GM23338 (cell line): ENCODE data around the gene CEACAM7. TPM values are rescaled to one million over a fixed set of nuclear protein-coding genes. Genes with fewer than 3 reads are reported as not detected.

Experiments
- ATAC-seq: fragments of 200-7000 bp; cut with Tn5 transposase; 3 replicates; pipeline ENCODE4 v1.9.1; 2020
- DNase-seq: peaks from one replicate; pipeline ENCODE4 v3.0.0-alpha.2; 2015; ENCODE audit warnings: low spot score
- H2AFZ ChIP-seq: fragments of 200-600 bp; sonication (generic); 2 replicates; pipeline ENCODE4 v1.8.0; 2016; ENCODE audit warnings: antibody characterized with exemption, mild to moderate bottlenecking, moderate library complexity
- H3F3A ChIP-seq: fragments of 200-600 bp; sonication (generic); replicated peaks from 2 replicates; pipeline ENCODE4 v1.8.0; 2017; ENCODE audit warnings: antibody characterized with exemption, mixed run types, low read depth
- H3K27ac ChIP-seq: fragments of 200-600 bp; sonication (generic); 2 replicates; pipeline ENCODE4 v1.6.1; 2016; ENCODE audit warnings: low read depth
- H3K27me3 ChIP-seq: fragments of 200-600 bp; sonication (generic); 2 replicates; pipeline ENCODE4 v1.8.0; 2016; ENCODE audit warnings: mild to moderate bottlenecking, mixed run types, moderate library complexity; ENCODE audit not compliant: insufficient read depth
- H3K36me3 ChIP-seq: fragments of 200-600 bp; sonication (generic); 2 replicates; pipeline ENCODE4 v1.8.0; 2016; ENCODE audit warnings: mild to moderate bottlenecking; ENCODE audit not compliant: insufficient read depth
- H3K4me1 ChIP-seq: fragments of 200-600 bp; sonication (generic); 2 replicates; pipeline ENCODE4 v1.8.0; 2016; ENCODE audit warnings: mild to moderate bottlenecking, moderate library complexity; ENCODE audit not compliant: insufficient read depth
- H3K4me2 ChIP-seq: fragments of 200-600 bp; sonication (generic); 2 replicates; pipeline ENCODE4 v1.7.1; 2017; ENCODE audit warnings: mixed run types
- H3K4me3 ChIP-seq: fragments of 200-600 bp; sonication (generic); 2 replicates; pipeline ENCODE4 v1.6.1; 2016; ENCODE audit warnings: mixed run types
- H3K79me2 ChIP-seq: fragments of 200-600 bp; sonication (generic); replicated peaks from 2 replicates; pipeline ENCODE4 v1.8.0; 2017; ENCODE audit warnings: mild to moderate bottlenecking; ENCODE audit not compliant: insufficient read depth
- H3K9me2 ChIP-seq: fragments of 200-600 bp; sonication (generic); 2 replicates; pipeline ENCODE4 v1.8.0; 2017; ENCODE audit not compliant: insufficient read depth
- H4K20me1 ChIP-seq: fragments of 200-600 bp; sonication (generic); replicated peaks from 2 replicates; pipeline ENCODE4 v1.8.0; 2017; ENCODE audit warnings: mild to moderate bottlenecking; ENCODE audit not compliant: insufficient read depth
- H3K27ac Mint-ChIP-seq: 2 replicates; pipeline ENCODE4 v1.8.0; 2020; ENCODE audit warnings: inconsistent platforms, mild to moderate bottlenecking, moderate library complexity, mixed read lengths
- H3K27me3 Mint-ChIP-seq: 3 replicates; pipeline ENCODE4 v1.8.0; 2022; ENCODE audit warnings: low read depth, mild to moderate bottlenecking, moderate library complexity, mixed read lengths, inconsistent platforms; ENCODE audit not compliant: insufficient read depth, poor library complexity
- H3K36me3 Mint-ChIP-seq: 3 replicates; pipeline ENCODE4 v1.8.0; 2021; ENCODE audit warnings: low read depth, mild to moderate bottlenecking, inconsistent platforms, moderate library complexity, mixed read lengths
- H3K4me1 Mint-ChIP-seq: 3 replicates; pipeline ENCODE4 v1.8.0; 2020; ENCODE audit warnings: mild to moderate bottlenecking, inconsistent platforms, mixed read lengths
- H3K4me3 Mint-ChIP-seq: 3 replicates; pipeline ENCODE4 v1.8.0; 2021; ENCODE audit warnings: moderate library complexity, mild to moderate bottlenecking, inconsistent platforms, mixed read lengths
- H3K9me3 Mint-ChIP-seq: 3 replicates; pipeline ENCODE4 v1.8.0; 2020; ENCODE audit warnings: moderate library complexity, mild to moderate bottlenecking, inconsistent platforms, mixed read lengths
- CREB1 ChIP-seq: fragments of 250-450 bp; sonication (Bioruptor Pico); IDR thresholded peaks from 2 replicates; pipeline ENCODE4 v1.5.0; 2020; ENCODE audit warnings: low read depth, mild to moderate bottlenecking, moderate library complexity
- CTCF ChIP-seq, 2 experiments: fragments of 200-600 bp in 1 of 2; sonication (generic) in 1 of 2; conservative IDR thresholded peaks; 2 replicates each; pipeline versions ENCODE4 v1.5.1 to v1.6.1; 2016 to 2017; ENCODE audit warnings: antibody characterized with exemption in 2 of 2, low read depth in 2 of 2, mild to moderate bottlenecking in 2 of 2, moderate library complexity in 1 of 2
- JUNB ChIP-seq: IDR thresholded peaks from one replicate; pipeline ENCODE4 v1.6.1; 2016; ENCODE audit warnings: antibody characterized with exemption; ENCODE audit not compliant: unreplicated experiment
- polyA plus RNA-seq: library from polyadenylated mRNA; unstranded; fragments of >200 nt; fragmentation: Nextera tagmentation; extraction: Ambion mirVana; gene quantifications from 2 replicates; pipeline ENCODE4 v1.2.1, GENCODE V29; 2016
- total RNA-seq: library from RNA; depleted of rRNA; stranded (reverse); fragments of >200 nt; shearing (Covaris generic); gene quantifications from 2 replicates; pipeline ENCODE4 v1.2.3, GENCODE V29; 2014
- TF ChIP-seq, protein P1 (sequence below): fragments of 250-450 bp; sonication (Bioruptor Pico); IDR thresholded peaks from 2 replicates; pipeline ENCODE4 v1.5.0; 2020; ENCODE audit warnings: mild to moderate bottlenecking, moderate library complexity
- TF ChIP-seq, protein P2 (sequence below): IDR thresholded peaks from one replicate; pipeline ENCODE4 v1.6.1; 2018; ENCODE audit warnings: antibody characterized with exemption; ENCODE audit not compliant: unreplicated experiment

The CEACAM7 gene
- total and polyA plus RNA-seq, 2 experiments from 2014 or later, result 0.24 TPM; not detected in 1

- TF ChIP-seq, protein P1, sequence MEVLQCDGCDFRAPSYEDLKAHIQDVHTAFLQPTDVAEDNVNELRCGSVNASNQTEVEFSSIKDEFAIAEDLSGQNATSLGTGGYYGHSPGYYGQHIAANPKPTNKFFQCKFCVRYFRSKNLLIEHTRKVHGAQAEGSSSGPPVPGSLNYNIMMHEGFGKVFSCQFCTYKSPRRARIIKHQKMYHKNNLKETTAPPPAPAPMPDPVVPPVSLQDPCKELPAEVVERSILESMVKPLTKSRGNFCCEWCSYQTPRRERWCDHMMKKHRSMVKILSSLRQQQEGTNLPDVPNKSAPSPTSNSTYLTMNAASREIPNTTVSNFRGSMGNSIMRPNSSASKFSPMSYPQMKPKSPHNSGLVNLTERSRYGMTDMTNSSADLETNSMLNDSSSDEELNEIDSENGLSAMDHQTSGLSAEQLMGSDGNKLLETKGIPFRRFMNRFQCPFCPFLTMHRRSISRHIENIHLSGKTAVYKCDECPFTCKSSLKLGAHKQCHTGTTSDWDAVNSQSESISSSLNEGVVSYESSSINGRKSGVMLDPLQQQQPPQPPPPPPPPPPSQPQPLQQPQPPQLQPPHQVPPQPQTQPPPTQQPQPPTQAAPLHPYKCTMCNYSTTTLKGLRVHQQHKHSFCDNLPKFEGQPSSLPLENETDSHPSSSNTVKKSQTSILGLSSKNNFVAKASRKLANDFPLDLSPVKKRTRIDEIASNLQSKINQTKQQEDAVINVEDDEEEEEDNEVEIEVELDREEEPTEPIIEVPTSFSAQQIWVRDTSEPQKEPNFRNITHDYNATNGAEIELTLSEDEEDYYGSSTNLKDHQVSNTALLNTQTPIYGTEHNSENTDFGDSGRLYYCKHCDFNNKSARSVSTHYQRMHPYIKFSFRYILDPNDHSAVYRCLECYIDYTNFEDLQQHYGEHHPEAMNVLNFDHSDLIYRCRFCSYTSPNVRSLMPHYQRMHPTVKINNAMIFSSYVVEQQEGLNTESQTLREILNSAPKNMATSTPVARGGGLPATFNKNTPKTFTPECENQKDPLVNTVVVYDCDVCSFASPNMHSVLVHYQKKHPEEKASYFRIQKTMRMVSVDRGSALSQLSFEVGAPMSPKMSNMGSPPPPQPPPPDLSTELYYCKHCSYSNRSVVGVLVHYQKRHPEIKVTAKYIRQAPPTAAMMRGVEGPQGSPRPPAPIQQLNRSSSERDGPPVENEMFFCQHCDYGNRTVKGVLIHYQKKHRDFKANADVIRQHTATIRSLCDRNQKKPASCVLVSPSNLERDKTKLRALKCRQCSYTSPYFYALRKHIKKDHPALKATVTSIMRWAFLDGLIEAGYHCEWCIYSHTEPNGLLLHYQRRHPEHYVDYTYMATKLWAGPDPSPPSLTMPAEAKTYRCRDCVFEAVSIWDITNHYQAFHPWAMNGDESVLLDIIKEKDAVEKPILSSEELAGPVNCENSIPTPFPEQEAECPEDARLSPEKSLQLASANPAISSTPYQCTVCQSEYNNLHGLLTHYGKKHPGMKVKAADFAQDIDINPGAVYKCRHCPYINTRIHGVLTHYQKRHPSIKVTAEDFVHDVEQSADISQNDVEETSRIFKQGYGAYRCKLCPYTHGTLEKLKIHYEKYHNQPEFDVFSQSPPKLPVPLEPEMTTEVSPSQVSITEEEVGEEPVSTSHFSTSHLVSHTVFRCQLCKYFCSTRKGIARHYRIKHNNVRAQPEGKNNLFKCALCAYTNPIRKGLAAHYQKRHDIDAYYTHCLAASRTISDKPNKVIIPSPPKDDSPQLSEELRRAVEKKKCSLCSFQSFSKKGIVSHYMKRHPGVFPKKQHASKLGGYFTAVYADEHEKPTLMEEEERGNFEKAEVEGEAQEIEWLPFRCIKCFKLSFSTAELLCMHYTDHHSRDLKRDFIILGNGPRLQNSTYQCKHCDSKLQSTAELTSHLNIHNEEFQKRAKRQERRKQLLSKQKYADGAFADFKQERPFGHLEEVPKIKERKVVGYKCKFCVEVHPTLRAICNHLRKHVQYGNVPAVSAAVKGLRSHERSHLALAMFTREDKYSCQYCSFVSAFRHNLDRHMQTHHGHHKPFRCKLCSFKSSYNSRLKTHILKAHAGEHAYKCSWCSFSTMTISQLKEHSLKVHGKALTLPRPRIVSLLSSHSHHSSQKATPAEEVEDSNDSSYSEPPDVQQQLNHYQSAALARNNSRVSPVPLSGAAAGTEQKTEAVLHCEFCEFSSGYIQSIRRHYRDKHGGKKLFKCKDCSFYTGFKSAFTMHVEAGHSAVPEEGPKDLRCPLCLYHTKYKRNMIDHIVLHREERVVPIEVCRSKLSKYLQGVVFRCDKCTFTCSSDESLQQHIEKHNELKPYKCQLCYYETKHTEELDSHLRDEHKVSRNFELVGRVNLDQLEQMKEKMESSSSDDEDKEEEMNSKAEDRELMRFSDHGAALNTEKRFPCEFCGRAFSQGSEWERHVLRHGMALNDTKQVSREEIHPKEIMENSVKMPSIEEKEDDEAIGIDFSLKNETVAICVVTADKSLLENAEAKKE (CRISPR knock-in tag), result no peak
- no peak for TF ChIP-seq JUNB
These were observed 46.1 kb upstream of the CEACAM7 start (continued) for GRCh38 chr19:41734156-41734555.

DNA sequence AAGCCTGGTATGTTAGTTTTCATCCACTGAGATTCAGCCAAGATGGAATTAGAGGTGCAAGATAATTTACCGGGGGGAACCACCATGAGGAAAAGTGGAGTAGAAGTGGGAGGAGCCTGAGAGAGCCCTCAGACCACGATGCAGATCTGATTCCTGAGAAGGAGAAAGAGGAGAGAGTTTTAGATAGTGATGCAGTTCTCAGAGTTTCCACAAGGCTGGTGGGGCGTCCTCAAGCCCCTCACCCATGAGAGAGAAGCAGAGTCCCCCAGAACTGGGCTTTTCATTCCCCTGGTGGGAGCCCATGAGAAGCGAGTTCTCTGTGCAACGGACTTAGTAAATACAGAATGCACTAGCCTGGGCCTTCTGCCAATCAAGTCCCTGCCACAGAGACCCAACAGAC lies 38.4 kb upstream of the CEACAM7 start:
- H3K79me2 ChIP-seq, result no peaks in the 10 kb centered on the region
- no peaks in the 10 kb centered on the region for H3K36me3 ChIP-seq
- H3K4me1 ChIP-seq, result no peaks in the 10 kb centered on the region
- TF ChIP-seq, protein P2, sequence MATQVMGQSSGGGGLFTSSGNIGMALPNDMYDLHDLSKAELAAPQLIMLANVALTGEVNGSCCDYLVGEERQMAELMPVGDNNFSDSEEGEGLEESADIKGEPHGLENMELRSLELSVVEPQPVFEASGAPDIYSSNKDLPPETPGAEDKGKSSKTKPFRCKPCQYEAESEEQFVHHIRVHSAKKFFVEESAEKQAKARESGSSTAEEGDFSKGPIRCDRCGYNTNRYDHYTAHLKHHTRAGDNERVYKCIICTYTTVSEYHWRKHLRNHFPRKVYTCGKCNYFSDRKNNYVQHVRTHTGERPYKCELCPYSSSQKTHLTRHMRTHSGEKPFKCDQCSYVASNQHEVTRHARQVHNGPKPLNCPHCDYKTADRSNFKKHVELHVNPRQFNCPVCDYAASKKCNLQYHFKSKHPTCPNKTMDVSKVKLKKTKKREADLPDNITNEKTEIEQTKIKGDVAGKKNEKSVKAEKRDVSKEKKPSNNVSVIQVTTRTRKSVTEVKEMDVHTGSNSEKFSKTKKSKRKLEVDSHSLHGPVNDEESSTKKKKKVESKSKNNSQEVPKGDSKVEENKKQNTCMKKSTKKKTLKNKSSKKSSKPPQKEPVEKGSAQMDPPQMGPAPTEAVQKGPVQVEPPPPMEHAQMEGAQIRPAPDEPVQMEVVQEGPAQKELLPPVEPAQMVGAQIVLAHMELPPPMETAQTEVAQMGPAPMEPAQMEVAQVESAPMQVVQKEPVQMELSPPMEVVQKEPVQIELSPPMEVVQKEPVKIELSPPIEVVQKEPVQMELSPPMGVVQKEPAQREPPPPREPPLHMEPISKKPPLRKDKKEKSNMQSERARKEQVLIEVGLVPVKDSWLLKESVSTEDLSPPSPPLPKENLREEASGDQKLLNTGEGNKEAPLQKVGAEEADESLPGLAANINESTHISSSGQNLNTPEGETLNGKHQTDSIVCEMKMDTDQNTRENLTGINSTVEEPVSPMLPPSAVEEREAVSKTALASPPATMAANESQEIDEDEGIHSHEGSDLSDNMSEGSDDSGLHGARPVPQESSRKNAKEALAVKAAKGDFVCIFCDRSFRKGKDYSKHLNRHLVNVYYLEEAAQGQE, result no peak
- TF ChIP-seq CREB1 (CRISPR knock-in tag), result no peak
- TF ChIP-seq CTCF (conservative IDR thresholded peaks at IDR 0.05; ENCODE audit: low read depth in 2 of 2), result peak in 1 of 2 experiments; percentile 38; a peak in 2 of 4 replicates
- no peaks in the 10 kb centered on the region; the same call in 2 of the 3 replicates for H3K9me3 Mint-ChIP-seq
- no peak overlapping the region for H3K4me2 ChIP-seq
- no peak overlapping the region for H3K27ac Mint-ChIP-seq
- no peaks in the 10 kb centered on the region for H4K20me1 ChIP-seq
- H3K36me3 Mint-ChIP-seq, result no peaks in the 10 kb centered on the region
- DNase-seq, result peak; percentile 72
- H3F3A ChIP-seq, result no peaks in the 10 kb centered on the region
- H3K4me3 Mint-ChIP-seq, result no peak overlapping the region
- H3K27me3 ChIP-seq, result no peaks in the 10 kb centered on the region
- H3K9me2 ChIP-seq, result no peaks in the 10 kb centered on the region
- ATAC-seq, result peak; percentile 96
- H3K27ac ChIP-seq, result no peak overlapping the region
- H3K4me3 ChIP-seq, result no peak overlapping the region
- H3K27me3 Mint-ChIP-seq, result peaks cover 2% of the 10 kb centered on the region
- peaks cover 4% of the 10 kb centered on the region; the same call in 2 of the 3 replicates for H3K4me1 Mint-ChIP-seq
- 0 out of 2 replicates have a peak overlapping the region, but pooled peaks have one; percentile 0 for H2AFZ ChIP-seq
